ENCODE data around the gene ARMC9.

The ARMC9 gene

GRCh38 chr2:231188506-231189170 lies 9.8 kb upstream of the ARMC9 start:
- H3K27ac ChIP-seq = peak overlapping the region; percentile 97
- TF ChIP-seq, protein P1, sequence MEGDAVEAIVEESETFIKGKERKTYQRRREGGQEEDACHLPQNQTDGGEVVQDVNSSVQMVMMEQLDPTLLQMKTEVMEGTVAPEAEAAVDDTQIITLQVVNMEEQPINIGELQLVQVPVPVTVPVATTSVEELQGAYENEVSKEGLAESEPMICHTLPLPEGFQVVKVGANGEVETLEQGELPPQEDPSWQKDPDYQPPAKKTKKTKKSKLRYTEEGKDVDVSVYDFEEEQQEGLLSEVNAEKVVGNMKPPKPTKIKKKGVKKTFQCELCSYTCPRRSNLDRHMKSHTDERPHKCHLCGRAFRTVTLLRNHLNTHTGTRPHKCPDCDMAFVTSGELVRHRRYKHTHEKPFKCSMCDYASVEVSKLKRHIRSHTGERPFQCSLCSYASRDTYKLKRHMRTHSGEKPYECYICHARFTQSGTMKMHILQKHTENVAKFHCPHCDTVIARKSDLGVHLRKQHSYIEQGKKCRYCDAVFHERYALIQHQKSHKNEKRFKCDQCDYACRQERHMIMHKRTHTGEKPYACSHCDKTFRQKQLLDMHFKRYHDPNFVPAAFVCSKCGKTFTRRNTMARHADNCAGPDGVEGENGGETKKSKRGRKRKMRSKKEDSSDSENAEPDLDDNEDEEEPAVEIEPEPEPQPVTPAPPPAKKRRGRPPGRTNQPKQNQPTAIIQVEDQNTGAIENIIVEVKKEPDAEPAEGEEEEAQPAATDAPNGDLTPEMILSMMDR (IDR thresholded peaks at IDR 0.05) = no peak
- peak; percentile 73 for DNase-seq (ENCODE audit: low spot score)

GRCh38 chr2:231189171-231189530 lies 9.3 kb upstream of the ARMC9 start:
- DNase-seq (ENCODE audit: low spot score) = no peak
- H3K27ac ChIP-seq = peak overlapping the region; percentile 97
- TF ChIP-seq, protein P1 (IDR thresholded peaks at IDR 0.05) = no peak

More at GRCh38 chr2:231188506-231189170, 9.8 kb upstream of the ARMC9 start:
- no peak overlapping the region for H3K4me3 ChIP-seq

DNA sequence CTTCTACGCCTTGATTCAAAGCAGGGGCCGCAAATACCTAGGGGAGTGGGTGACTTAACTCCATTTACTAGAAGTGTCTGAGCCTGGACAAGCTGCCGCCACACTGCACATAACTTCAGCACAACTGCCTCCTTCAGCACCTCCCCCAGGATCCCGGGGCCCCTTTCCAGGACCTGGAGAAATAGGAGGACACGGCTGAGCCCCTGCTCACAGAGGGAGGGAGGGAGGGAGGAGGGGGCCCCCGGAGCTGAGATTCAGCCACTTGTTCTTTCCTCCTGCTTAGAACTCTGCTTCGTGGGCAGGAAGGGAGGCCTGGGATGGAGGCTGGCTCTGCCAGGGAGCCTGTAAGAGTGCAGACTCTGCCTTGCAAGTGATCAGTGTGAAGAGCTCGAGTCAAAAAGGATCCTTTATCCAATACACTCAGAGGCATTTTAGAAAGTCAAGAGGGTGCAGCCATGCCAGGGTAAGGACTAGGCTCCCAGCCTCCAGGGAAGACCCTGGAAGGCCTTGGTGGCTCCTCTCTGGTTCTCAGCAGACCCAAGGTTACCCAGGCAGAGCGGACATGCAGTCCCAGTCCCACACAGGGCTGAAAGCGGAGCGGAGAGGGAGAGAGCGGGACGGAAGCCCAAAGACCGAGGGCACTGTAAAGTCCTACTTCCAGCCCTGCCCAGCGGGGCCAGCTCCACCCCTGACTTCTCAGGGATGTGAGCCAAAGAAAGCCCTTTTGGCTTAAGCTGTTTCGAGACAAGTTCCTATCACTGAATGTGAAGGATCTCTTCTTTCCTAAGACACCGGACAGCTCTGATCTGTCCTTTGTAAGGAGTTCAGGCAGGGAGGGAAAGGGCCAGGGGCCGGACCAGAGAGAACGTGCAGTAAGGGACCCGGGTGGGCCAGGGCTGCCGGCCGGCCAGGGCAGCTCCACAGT lies 8.6 kb upstream of the ARMC9 start:
- H3K4me3 ChIP-seq = peak overlapping the region; percentile 68
- peak overlapping the region; percentile 97 for H3K27ac ChIP-seq
- DNase-seq (ENCODE audit: low spot score) = peak; percentile 89
- TF ChIP-seq, protein P1 (IDR thresholded peaks at IDR 0.05) = no peak

More at GRCh38 chr2:231189171-231189530, 9.3 kb upstream of the ARMC9 start:
- no peak overlapping the region for H3K4me3 ChIP-seq

DNA sequence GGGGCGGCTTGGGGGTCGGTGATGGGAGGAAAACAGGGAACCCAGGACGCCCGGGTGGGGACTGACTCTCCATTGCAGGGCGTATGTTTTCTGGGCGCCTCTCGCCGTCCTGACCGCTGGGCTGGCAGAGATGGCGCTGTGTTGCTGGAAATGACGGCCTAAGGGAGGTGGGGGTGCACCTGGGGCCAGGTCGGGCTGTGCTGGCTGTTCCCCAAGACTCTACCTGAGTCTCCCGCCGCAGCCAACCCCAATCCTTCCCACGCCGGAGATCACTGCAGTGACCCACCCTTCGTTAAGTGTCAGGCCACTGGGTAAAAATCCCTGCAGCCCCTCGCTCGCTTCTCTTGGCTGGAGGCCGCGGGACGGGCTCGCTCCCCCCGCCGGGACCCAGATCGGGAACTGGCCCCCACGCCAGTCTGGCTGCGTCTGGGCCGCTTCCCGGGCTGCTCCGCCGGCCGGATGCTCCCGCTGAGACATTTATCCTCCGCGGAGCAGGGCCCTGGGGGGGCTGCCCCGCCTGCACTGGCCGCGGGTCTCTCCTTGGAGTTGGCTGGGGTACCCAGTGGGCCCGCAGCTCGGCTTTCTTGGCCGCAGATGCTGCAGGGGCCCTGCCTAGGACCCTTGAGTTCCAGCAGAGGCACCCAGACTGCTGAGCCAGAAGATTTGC lies 7.8 kb upstream of the ARMC9 start:
- peak; percentile 91 for DNase-seq (ENCODE audit: low spot score)
- Histone ChIP-seq H3K27ac (peak overlapping the region; percentile 97), H3K4me3 (peak overlapping the region; percentile 68)
- TF ChIP-seq, protein P1 (IDR thresholded peaks at IDR 0.05) = no peak

DNA sequence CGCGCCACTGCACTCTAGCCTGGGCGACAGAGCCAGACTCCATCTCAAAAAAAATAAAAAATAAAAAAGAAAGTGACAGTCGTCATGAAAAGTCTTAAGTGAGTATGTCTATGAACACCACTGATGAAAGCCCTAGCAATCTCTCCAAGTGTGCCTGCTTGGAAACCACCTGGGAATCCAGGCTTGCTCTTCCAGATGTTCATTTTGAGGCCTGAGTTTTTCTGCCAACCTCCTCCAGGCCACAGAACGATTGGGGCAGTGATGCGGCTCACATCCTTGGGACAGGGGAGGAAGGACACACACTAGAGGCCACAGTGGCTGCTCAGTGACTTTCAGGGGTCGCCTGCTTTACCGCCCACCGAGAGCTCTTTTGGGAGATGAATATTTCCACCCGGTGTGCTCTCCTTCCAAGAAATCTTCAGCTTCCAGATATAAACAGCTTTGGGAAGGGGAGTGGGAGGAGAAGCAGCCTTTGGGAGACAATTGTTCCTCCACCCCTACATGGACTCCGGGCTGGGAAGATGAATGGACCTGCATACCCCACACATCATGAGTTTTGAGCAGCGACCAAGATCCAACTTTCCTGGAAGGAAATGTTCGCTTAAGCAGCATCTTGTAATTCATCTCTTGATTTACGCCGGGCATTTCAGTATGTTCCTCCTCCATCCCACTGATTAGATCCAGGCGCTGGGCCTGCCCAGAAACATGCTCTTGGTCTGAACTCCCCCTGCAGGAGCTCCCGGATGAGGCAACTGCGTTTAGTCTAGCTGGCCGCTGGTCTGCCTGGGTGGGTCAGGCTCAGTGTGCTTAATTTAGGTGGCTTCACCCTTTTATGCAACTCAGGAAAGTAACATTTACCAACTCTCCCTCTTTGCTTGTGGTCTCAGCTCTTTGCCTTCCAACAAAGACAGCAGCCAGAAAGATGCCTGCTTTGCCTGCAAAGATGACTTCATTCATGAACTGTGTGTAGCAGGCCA lies 6.2 kb upstream of the ARMC9 start:
- TF ChIP-seq, protein P1 (IDR thresholded peaks at IDR 0.05) = peak; percentile 77
- Histone ChIP-seq H3K27ac (peak overlapping the region; percentile 97), H3K4me3 (peak overlapping the region; percentile 19)
- peak; percentile 87 for DNase-seq (ENCODE audit: low spot score)

- TF ChIP-seq, protein P1 (IDR thresholded peaks at IDR 0.05) = no peak
- DNase-seq (ENCODE audit: low spot score) = peak; percentile 21
- Histone ChIP-seq H3K27ac (no peak overlapping the region), H3K4me3 (no peak overlapping the region)
These were observed 5.2 kb upstream of the ARMC9 start for GRCh38 chr2:231193216-231193615.

Measured in coronary artery (tissue), 2 donors.